B cell (primary cell): ENCODE data around the gene TMEM150C.

Source experiments
- EZH2 ChIP-seq: IDR thresholded peaks from 2 replicates; pipeline ENCODE4 v1.6.1; 2012; ENCODE audit warnings: borderline replicate concordance, low read depth, mild to moderate bottlenecking, moderate library complexity, low read length; ENCODE audit not compliant: insufficient read depth, poor library complexity, severe bottlenecking
- TF ChIP-seq, protein P1 (sequence below): fragments of 200-600 bp; IDR thresholded peaks from one replicate; pipeline ENCODE4 v1.8.0; 2022; ENCODE audit warnings: antibody characterized with exemption, mild to moderate bottlenecking

DNA sequence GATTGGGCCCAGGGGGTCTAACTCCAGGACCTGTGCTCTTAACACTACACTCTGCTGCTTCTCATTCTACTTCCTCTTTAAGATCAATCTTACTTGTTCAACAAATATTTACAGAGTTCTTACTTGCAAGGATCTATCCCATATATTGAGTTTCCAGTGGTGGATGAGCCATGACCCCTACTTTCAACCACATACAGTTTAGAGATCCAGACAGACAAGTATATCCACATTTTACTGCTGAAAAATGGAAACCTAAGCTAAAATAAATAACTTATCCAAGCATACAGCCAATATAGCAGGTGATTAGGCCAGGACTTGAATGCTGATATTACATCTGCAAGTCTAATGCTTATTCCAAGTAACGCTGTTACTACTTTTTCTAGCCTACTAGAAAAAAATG is 18.7 kb downstream of the TMEM150C start:
- TF ChIP-seq, protein P1, sequence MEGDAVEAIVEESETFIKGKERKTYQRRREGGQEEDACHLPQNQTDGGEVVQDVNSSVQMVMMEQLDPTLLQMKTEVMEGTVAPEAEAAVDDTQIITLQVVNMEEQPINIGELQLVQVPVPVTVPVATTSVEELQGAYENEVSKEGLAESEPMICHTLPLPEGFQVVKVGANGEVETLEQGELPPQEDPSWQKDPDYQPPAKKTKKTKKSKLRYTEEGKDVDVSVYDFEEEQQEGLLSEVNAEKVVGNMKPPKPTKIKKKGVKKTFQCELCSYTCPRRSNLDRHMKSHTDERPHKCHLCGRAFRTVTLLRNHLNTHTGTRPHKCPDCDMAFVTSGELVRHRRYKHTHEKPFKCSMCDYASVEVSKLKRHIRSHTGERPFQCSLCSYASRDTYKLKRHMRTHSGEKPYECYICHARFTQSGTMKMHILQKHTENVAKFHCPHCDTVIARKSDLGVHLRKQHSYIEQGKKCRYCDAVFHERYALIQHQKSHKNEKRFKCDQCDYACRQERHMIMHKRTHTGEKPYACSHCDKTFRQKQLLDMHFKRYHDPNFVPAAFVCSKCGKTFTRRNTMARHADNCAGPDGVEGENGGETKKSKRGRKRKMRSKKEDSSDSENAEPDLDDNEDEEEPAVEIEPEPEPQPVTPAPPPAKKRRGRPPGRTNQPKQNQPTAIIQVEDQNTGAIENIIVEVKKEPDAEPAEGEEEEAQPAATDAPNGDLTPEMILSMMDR, result no peak
- no peak for TF ChIP-seq EZH2
